ENCODE data around the gene KSR2.
"Not testable (repeated sequence)": the region's sequence is repeated elsewhere in the genome, so short reads cannot be mapped to it uniquely, and the experiment has no call there.

KSR2 gene

DNA sequence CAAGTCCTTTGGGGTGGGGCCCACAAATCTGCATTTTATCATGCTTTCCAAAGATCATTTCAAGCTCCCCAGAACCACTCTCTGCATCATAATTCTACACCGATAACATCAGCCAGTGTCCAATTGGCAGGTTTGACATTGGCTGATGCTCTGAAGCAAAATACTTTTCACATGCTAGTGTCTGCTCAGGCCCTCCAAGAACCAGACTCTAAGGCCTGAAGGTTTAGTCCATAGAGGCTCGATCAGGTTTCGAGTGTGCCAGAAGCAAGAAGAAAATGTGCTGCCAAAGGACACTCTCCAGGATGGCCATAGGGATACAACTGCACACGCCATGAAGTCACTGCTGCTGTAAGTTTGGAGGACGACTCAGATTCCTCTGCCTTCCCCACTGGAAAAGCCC, 280.3 kb downstream of the KSR2 start:
- DNase-seq (ENCODE audit: low spot score), result no peak

DNA sequence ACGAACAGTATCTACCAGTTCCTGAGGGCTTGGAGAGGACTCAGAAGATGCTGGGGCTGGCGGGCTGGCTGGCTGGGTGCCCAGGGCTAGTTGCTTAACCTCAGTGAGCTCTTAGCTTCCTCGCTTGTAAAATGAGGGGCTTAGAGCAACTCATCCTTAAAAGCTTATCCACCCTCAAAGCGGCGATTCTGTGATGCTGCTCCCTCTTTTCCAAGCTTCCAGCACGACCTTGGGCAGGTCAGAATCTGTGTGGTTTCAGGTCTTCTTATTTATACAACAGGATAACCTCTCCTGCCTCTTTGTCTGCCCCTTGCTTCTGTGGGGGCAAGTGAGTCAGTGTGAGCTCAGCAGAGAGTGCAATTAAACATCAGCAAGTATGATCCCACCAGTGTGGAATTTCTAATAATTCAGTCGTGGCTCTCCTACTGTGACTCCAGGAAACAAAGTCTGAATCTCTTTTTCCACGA, 281.8 kb downstream of the KSR2 start:
- DNase-seq (ENCODE audit: low spot score), result no peak

DNA sequence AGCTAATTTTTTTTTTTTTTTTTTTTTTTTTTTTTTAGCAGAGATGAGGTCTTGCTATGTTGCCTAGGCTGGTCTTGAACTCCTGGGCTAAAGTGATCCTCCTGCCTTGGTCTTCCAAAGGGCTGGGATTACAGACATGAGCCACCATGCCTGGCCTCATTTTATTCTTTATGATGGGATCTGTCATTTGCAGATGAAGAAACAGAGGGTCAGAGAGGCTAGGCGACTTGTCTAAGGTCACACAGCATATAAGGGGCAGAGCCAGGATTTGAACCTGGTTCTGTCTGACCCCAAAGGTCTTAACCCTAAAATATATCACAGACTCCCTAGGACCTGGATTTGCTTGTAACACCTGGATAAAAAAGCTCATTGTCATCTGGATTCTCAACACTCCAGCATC, 282.6 kb downstream of the KSR2 start:
- no peak for DNase-seq (ENCODE audit: low spot score)

DNA sequence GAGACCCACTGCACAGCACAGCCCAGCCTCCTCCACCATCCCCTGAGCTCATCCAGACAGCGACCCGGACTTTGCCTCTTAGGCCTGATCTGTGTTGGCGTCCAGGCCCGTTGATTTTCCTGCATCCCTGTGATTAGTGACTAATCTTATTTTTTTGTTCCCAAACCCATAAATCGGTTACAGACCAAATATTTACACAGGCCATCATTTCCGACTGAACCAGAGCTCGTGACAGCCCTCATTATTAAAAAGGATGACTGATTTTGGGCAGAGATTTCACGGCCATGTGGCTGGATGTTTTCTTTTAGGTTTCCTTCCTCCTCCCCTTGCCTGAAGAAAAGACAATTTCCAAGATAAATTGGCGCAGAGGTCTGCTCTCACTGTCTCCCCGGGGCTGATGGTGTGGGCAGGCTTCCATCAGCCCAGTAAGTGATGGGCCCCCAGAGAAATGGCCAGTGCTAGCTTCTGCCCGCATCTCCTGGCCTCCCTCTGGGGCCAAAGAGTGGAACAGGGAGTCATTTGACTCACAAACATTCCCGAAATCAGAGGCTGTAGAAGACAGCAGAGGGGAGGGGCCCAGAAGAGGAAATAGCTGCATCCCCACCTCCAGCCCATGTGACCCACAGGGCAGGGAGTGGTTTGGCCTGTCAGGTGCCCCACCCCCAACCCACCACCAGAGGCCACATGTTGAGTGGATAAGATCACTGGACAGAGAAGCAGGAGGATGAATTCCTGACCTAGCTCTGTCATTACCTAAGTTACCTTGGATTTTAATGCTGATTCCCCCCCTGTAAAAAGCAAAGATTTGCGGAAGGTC, 283.5 kb downstream of the KSR2 start:
- no peak for DNase-seq (ENCODE audit: low spot score)

DNA sequence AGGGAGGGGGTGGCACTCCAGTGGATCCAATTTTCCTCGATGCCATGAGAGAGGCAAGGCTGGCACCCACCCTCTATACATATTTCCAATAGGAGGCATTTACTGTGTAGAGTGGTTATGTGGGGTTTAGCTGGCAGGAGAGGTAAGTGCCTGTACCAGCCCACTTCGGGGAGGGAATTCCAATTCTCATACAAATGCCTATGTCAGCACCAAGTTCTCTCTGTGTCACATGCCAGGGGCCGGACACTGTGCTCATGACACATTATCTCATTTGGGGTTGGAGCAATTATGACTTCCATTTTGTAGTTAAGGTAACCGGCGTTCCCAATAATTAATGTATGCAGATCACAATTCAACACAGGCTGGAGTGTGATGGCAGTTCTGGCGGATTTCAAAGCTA, 284.3 kb downstream of the KSR2 start:
- no peak for DNase-seq (ENCODE audit: low spot score)

DNA sequence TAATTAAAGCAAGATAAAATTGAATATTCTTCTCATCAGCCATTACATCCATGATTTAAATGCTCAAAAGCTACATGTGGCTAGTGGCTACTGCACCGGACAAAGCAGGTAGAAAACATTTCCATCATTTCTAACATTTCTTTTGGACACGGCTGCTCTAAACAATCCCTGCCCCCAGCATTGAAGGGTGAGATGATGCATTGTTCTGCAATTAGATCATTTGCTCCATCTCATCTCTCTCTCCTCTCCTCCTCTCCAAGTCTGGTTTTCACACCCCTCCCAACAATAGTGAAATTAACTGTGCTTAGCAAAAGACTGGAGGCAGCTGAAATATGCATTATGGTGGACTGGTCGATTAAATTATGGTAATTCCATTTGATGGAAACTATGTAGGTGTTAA, 288.5 kb downstream of the KSR2 start:
- no peak for DNase-seq (ENCODE audit: low spot score)

DNA sequence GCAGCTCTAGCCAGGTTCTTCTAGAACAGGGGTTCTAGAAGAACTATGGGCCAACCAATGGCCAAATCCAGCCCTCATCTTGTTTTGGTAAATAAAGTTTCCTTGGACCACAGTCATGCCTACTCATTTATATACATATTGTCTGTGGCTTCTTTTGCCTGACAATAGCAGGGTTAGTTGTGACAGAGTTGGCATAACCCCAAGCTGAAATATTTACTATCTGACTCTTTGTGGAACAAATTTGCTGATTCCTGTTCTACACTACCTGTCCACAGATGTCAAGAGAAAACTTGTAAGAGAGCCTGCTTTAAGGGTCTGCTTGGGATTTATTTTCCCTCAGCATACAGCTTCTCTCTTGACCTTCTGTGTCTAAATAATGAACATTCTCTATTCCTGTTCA, 289.0 kb downstream of the KSR2 start:
- no peak for DNase-seq (ENCODE audit: low spot score)

DNA sequence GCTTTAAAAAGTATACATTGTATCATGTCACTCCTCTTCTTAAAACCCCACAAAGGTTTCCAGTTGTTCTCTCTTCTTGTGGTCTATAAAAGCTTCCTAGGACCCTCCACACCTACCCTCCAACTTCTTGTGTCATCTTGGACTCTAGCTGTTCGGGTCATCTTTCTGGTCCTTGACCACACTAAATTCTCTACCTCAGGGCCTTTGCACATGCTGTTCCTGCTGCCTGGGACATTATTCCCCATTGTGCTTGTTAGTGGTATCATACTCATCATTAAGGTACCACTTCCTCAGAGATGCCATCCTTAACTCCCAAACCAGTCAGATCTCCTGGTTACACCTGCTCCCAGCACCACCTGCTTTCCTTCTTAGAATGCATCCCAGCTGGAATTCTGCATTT, 294.0 kb downstream of the KSR2 start:
- DNase-seq (ENCODE audit: low spot score), result no peak

DNA sequence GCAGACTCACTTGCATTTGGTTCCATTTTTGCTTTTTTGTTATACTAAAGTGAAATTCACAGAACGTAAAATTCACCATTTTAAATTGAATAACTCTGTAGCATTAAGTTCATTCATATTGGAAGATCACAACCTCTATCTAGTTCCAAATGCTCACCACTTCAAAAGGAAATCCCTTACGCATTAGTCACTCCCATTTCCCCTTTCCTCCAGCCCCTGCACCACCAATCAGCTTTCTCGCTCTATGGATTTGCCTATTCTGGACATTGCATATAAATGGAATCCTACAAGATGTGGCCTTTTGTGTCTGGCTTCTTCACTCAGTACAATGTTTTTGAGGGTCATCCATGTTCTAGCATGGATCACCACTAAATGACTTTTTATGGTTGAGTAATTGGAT, 294.5 kb downstream of the KSR2 start:
- DNase-seq (ENCODE audit: low spot score), result no peak

DNA sequence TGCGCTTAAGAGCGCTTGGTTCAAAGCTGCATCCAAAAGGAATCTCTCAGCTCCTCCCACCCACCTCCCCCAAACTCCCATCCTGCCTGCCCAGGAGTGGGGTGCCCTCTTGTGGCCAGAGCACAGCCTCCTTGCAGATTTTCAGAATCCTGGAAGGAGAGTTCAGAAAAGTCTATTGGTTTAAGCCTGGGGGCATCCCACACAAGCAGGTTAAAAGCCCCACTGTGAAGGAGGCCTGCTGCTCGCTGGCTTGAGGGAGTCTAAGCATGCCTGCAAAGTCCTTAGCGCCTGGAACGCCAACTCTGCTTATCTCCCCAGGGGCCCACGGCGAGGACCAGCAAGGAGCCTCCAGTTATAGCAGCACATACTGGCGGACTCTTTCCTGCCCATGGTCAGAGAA, 297.1 kb downstream of the KSR2 start:
- DNase-seq (ENCODE audit: low spot score), result no peak

DNA sequence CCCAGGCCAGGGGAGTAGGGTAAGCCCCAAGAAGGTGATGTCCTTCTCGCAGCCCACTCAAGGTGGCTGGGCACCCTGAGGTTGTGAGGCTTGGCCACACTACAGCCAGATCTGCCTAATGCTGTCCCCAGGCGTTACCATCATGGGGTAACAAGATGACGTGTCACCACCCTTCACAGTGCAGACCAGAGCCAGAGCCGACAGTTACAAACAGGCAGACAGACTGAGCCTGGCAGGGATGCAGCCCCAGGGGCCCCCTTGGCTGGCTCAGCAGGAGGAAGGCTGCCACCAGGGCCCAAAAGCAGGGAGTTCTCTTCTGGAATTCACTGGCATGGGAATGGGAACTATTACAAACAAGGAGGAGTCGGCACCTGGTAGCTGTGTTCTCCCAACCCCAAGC, 304.6 kb downstream of the KSR2 start:
- no peak for DNase-seq (ENCODE audit: low spot score)

DNA sequence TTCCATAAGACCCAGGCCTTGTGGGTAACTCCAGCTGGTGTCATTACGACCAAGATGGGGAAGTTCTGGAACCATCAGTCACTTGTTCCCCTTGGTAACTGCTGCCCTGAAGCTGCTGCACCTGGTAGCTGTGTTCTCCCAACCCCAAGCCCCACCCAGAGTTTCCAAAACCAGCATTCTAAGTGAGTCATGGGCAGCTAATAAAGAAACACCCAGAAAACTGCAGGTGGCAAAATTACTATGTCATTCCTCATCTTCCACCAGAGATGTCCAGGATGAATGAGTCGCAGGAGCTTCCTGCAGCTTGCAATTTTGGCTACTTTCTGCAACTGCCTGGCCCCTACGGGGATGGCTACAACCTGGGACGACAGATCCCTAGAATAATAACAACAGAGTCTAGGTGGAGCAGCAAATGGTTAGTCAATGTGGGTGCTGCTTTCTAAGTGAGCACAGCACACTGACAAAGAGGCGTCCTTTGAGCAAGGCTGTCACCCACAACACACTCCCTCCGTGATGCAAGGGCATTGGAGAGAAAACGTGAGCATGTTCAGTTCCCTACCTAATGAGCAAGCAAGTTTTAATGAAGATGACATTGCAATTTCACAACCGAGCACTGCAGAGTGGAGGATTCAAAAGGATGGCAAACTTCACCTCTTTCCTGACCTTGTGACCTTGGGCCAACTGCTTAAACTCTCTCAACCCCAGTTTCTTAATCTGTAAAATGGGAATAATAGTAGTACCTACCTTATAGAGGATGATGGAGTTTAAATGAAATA, 306.0 kb downstream of the KSR2 start:
- DNase-seq (ENCODE audit: low spot score), result no peak

DNA sequence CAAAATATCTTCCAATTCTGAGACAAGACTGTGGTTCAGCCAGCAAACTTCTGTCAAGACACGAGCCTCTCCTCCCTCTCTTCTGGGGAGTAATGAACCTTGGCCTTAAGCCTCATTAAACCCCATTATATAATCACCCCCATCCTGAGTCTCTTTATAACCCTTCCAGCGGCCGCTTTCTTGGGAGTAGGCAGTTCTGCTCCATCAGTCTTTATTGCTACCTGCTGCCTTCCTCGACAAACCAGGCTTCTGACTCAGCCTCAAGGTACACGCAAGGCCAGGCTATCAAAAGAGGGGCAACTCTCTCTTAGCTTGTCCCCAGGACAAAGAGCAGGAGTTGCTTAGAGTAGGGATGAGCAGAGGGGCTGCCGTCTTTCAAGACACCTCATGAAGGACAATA, 306.6 kb downstream of the KSR2 start:
- no peak for DNase-seq (ENCODE audit: low spot score)

DNA sequence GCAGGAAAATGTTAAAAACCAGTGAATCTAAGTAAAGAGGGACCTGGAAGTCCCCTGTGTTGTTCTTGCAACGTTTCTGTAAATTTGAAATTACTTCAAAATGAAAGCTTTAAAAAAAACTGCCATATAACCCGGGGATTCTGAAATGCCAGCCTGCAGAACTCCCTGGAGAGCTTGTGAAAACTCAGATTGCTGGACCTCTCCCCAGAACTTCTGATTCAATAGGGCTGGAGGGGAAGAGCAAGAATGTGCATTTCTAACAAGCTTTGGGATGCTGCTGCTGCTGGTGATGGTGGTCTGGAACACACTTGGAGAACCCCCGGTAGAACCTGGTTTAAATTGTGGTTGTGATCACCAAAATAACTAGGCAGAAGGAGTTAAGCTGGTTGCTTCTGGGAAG, 307.3 kb downstream of the KSR2 start:
- DNase-seq (ENCODE audit: low spot score), result no peak

DNA sequence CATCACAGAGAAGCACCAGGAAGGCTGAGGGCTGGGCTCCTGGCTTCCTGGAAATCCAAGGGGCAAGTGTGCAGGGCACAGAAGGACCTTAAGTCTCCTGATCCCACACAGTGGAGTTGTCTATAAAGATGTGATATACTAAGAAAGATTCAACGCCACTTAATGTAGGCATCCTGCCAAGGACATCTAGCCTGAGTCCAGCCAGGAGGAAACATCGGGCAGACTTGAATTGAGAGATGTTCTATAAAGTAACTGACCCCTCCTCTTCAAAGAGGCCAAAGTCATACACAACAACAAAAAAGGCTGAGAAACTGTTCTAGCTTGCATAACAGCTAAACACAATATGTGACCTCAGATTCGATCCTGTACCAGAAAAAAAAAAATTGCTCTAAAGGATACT, 307.9 kb downstream of the KSR2 start:
- DNase-seq (ENCODE audit: low spot score), result no peak

DNA sequence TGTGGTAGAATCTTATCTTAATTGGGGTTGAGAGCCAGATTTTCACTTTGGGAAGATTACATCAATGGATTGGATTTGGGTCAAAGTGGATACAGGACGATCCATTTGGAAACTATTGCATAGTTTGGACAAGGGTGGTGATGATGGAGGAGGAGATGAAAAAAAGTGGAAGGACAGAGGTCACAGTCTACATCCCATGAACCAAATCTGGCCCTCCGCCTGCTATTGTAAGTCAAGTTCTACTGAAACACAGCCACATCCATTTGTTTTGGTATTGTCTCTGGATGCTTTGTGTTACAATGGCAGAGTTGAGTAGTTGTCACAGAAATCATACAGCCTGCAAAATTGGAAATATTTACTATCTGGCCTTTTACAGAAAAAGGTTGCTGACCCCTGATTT, 310.6 kb downstream of the KSR2 start:
- DNase-seq (ENCODE audit: low spot score), result no peak

DNA sequence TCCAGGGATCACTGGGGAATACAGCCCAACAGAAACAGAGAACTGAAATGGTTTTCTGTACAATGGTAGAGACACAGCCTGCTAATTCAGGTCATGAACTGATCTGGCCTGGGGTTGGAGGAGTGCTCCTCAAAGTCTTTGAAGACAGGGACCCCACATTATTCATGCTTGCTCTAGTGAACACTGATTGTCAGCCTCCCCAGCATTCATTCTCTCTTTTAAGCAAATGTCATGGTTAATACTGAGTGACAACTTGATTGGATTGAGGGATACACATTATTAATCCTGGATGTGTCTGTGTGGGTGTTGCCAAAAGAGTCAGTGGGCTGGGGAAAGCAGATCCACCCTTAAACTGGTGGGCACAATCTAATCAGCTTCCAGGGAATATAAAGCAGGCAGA, 319.0 kb downstream of the KSR2 start:
- DNase-seq (ENCODE audit: low spot score), result no peak

DNA sequence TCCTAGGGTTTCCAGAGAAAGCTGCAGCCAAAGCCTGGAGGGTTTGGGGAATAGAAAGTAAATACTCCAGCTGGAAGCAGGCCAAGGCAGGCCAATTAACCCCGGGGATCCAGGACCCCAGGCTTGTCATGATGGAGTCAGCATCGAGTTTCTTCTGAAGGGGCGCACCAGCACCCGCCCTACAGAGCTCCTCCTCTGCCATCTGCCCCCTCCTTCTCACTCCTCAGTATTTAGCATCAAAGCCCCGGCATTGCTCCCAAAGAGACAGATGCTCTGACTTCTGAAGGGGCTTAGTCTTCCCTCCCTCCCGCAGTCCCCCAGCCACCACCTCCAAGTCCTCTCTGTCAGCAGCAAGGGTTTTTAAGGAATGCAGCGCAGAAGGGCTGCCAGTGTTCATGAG, 322.3 kb downstream of the KSR2 start:
- DNase-seq (ENCODE audit: low spot score), result no peak

DNA sequence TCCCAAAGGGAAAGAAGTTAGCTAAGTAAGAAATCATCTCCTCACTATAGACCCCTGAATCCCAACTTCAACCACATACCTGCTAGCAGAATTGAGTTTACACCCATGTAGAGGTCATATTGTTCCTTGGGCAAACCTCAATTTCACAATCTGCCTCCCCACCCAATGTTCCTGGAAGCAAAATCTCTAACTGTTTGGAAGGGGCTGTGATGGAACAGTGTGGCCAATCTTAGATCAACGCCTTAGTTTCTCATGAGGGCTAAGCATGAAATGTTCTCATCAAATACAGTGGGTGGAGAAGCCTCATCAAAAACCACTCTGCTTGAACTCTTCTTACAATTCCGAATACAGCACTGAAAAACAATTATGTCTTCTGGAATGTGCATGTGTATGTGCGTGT, 323.3 kb downstream of the KSR2 start:
- no peak for DNase-seq (ENCODE audit: low spot score)

DNA sequence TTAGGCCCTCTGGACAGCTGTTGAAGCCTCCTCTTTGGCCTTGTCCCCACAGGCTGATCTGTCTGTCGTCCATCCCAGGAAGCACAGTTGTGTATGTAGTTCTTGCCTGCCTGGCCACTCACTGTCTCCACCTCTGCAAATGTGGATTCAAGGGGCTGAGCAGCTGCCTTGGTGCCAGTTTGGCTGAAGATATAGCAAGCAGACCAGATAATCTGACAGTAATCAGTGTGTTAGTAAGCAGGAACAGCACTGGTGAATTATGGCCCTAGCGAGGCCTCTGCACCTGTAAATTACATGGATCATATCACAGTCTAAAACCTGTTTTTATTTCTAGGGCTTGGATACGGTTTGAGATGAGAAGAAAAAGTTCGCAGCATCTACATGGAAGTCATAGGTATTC, 324.8 kb downstream of the KSR2 start:
- no peak for DNase-seq (ENCODE audit: low spot score)

DNA sequence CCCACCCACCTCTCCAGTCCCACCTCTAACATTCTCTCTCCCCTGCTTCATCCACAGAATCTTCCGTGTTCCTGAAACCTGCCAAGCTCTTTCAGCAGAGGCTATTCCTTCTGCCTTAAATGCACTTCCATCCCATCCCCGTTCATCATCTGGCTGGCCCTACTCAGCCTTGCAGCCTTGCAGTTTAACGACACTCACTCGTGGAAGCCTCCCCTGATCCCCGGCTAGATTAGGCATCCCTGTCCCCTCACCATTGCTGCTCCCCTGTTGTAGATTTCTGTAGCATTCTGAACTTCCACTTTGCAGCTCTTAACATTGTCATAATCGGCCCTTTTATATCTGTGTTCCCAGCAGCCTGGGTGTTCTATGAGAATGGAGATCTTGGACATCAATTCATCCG, 326.9 kb downstream of the KSR2 start:
- DNase-seq (ENCODE audit: low spot score), result no peak

DNA sequence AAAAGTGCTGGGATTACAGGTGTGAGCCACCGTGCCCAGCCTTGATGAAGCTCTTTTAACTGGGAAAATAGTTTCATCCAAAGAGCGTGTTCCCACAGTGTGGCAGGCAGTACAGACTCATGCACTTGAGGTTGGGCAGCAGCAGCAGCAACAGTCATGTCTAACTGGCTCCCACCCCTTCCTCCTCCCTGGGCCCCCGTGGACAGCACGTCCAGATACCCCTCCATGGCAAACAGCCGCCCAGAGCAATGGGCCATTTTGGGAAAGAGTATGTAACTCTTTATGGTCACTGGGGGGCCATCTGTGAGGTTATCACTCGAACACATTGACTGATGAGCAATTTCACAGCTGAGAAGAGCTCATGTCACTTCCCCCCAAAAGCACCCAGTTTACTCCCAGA, 328.3 kb downstream of the KSR2 start:
- DNase-seq (ENCODE audit: low spot score), result no peak

DNA sequence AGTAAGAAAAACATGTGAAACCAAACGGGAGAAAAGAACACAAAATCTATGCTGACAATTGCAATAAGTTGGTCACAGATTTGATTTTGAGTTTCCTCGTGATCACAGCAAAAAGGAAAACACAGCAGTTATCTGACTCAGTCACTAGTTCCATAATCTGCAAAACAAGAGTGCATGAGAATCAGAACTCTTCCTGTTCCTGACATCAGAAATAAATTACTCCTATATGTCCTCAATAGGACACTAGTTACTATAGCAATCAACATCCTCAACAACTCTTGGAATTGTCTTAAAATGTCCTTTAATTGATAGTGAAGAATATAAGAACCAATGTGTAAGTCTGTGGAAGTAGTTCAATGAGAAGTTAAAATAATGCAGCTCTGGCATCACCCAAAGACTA, 339.3 kb downstream of the KSR2 start:
- DNase-seq (ENCODE audit: low spot score), result no peak

DNA sequence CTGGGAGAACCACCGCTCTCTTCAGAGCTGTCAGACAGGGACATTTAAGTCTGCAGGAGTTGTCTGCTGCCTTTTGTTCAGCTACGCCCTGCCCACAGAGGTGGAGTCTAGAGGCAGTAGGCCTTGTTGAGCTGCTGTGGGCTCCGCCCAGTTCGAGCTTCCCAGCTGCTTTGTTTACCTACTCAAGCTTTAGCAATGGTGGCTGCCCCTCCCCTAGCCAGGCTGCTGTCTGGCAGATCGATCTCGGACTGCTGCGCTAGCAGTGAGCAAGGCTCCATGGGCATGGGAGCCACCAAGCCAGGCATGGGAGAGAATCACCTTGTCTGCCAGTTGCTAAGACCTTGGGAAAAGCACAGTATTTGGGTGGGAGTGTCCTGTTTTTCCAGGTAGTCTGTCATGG, 340.1 kb downstream of the KSR2 start:
- not testable (repeated sequence) for DNase-seq (ENCODE audit: low spot score)
